Motor neuron (in vitro differentiated cells): ENCODE measurements around the gene PCYOX1L. TPM values are rescaled to one million over a fixed set of nuclear protein-coding genes. Genes with fewer than 3 reads are reported as not detected.

Experiments used
- ATAC-seq, 8 experiments: fragments of 200-7000 bp; cut with Tn5 transposase; replicated peaks in 6 of 8; 2 replicates each; pipeline ENCODE4 v1.8.0; 2021; ENCODE audit warnings: mild to moderate bottlenecking in 8 of 8, moderate library complexity in 8 of 8
- H3K27ac ChIP-seq, 2 donors: fragments of 250-450 bp; sonication (Bioruptor Pico); 2 replicates each; pipeline ENCODE4 v1.9.0; 2021; ENCODE audit warnings: antibody characterized with exemption in 2 of 2, mild to moderate bottlenecking in 2 of 2, moderate library complexity in 1 of 2
- H3K4me1 ChIP-seq, 2 donors: fragments of 250-450 bp; sonication (Bioruptor Pico); replicated peaks in 1 of 2; 2 replicates each; pipeline ENCODE4 v1.6.1; 2021; ENCODE audit warnings: antibody characterized with exemption in 2 of 2, mild to moderate bottlenecking in 2 of 2, moderate library complexity in 1 of 2
- H3K4me3 ChIP-seq, 5 donors: fragments of 250-450 bp; sonication (Bioruptor Pico); 2 replicates each; pipeline ENCODE4 v1.9.0; 2021; ENCODE audit warnings: antibody characterized with exemption in 5 of 5, mild to moderate bottlenecking in 5 of 5, moderate library complexity in 4 of 5
- WGBS, 10 experiments: fragments of 450-650 bp; shearing (Covaris generic); methylation state at CpG; one replicate each; pipeline ENCODE4 v1.0.0; 2022; 5-methylcytosine and 5-hydroxymethylcytosine counted together
- in situ Hi-C, 9 experiments: fragments of 400-800 bp; cut with MboI; loops; one replicate each; pipeline ENCODE4 v1.15.0; 2021; ENCODE audit warnings: low sequenced_read_pairs in 9 of 9, low pct_unique_long_range_greater_than_20kb in 2 of 9; ENCODE audit not compliant: unreplicated experiment in 9 of 9
- total RNA-seq, 8 experiments: library from RNA; unstranded; fragments of 300-600 nt; gene quantifications; 2 replicates each; pipeline versions ENCODE4 v1.2.3 to v1.2.4, GENCODE V29; 2022

PCYOX1L gene
- total RNA-seq, 8 experiments from 2014 or later: 8.8 to 20.0 (median 15.6) TPM

DNA sequence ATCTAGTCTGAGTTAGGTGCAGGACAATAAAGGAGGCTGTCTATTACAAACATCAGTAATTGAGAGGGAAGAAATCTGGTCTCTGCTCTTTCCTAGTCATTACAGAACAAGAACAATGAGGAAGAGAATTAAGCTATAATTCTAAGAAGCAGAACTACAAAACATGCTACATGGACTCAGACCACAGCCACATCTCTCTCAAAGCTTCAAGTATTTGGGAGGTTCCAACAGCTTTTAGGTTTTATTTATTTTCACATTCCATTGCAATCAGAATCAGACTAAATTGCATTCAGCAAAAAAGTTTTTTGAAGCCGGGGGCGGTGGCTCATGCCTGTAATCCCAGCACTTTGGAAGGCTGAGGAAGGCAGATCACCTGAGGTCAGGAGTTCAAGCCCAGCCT is 13.7 kb upstream of the PCYOX1L start:
- ATAC-seq: no peak
- H3K27ac ChIP-seq: peak overlapping the region; percentile 75 to 87
- H3K4me1 ChIP-seq: peaks cover 12 to 13% of the 10 kb centered on the region in 2 donors
- peak overlapping the region; percentile 61 to 89 (median 85) for H3K4me3 ChIP-seq
- in situ Hi-C loops: no loop called here
- WGBS, 10 experiments: 64 to 100% (median 100%) methylated on average over 1 to 2 of the region's 2 CpGs; no CpG with 5 or more reads in 4 of the 10 experiments

DNA sequence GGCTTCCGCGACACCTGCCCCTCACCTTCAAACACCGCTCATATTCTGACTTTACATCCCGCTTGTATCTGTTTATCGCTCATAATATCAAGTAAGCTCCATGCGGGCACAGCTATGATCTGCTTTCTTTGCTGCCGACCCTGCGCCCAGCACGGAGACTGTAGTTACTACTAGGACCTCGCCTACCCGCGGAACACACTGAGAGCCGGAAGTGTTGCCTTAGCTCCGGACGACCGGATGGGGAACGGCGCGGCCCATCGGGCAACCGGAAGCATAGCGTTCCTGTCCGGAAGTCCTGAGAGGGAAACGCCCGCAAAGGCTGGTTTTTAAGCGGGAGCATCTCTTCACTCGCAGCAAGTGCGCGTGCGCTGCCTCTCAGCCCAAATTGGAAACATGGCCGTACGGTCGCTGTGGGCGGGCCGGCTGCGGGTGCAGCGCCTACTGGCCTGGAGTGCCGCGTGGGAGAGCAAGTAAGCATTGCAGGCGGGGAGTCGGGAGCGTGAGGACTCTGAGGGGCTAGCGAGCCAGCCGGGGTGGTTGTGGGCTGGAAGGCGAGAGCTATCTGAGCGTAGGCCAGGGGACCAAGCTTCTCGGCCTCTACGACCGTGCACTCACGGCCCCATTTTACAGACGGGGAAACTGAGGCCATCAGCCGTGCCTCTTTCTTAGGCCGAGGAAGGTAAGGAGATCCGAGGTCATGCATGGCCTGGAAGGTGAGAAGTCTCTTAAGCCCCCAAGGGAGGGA is 12.5 kb upstream of the PCYOX1L start, which contains the start of gene GRPEL2:
Gene GRPEL2 (plus strand): TSS at position 353 of the 745 bp plus-strand sequence. CDS start 41 bp downstream, at position 394.
- peak within 1 kb of the TSS; percentile 61 to 89 (median 85) for H3K4me3 ChIP-seq
- peak within 1 kb of the TSS; percentile 75 to 87 for H3K27ac ChIP-seq
- in situ Hi-C loops: no loop called here
- H3K4me1 ChIP-seq: peaks cover 12 to 13% of the 10 kb centered on the region in 2 donors
- WGBS, 10 experiments: 0 to 4% (median 0%) methylated on average over 2 to 15 of the region's 54 CpGs
- peak; percentile 98 to 99 (median 99) for ATAC-seq

DNA sequence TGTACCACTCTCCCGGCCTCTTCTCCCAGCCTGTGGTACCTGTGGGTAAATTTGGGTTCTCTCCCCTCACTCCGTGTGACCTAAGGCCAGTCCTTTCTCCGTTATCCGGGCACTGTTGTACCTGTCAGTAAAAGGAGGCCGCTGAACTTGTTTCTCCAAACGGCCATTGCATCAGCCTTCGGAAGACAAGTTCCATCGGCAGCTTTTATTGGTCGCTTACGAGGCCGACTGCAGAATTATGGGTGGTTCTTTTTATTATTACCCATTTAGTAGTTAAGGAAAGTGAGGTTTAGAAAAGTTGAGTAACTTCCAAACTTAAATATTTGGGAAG is 12.0 kb upstream of the PCYOX1L start:
- in situ Hi-C loops: no loop called here
- whole genome bisulfite sequencing, 10 experiments: 0 to 3% (median 0%) methylated on average over 1 to 10 of the region's 11 CpGs; no CpG with 5 or more reads in 3 of the 10 experiments
- peak overlapping the region; percentile 56 to 87 for H3K27ac ChIP-seq
- peaks cover 12 to 13% of the 10 kb centered on the region in 2 donors for H3K4me1 ChIP-seq
- peak overlapping the region; percentile 61 to 89 (median 85) for H3K4me3 ChIP-seq
- peak in 4 of 8 experiments; percentile 1 to 8 (median 4) for ATAC-seq

DNA sequence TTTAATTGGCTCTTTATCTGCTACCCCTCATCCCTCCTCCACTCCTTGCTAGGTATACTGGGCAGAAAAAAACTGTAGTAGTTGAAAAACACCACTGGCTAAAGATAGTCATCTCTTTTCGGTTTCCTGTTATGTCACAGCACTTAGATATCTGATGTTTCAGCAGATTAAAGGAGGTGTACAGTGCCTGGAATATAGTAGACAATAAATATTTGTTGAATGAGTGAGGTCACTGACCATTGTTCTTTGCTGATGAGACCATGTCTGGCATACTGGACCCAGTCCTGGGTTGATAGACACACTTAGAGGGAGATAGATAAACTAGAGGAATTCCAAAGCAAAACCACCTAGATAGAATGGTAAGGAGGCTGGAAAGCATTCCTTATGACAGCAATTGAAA is 9.3 kb upstream of the PCYOX1L start:
- H3K4me3 ChIP-seq: no peak overlapping the region
- H3K4me1 ChIP-seq: peaks cover 12 to 13% of the 10 kb centered on the region in 2 donors
- no peak overlapping the region for H3K27ac ChIP-seq
- in situ Hi-C loops: no loop called here
- WGBS, 10 experiments: 67 to 100% (median 100%) methylated on average over 1 of the region's 1 CpG
- no peak for ATAC-seq

DNA sequence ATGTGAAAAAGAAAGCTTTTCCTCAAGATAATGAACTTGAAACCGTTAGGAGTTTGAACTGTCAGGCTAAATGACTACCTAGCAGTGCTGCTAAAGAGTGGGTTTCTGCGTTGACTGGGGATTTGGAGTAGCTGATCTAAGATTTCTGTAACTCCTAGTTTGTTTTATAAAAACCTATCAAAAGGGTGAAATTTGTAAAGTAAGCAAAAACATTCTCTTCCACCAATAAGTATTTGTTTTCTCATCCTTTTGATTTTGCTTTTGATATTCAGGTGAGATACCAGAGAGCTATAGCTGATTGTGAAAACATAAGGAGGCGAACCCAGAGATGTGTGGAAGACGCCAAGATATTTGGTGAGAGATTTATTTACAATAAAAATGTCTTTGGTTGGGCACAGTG is 8.5 kb upstream of the PCYOX1L start:
- H3K4me3 ChIP-seq: no peak overlapping the region
- H3K4me1 ChIP-seq: peaks cover 8% of the 10 kb centered on the region in 2 donors
- WGBS, 10 experiments: 60 to 100% (median 98%) methylated on average over 1 to 4 of the region's 4 CpGs
- in situ Hi-C loops: no loop called here
- no peak for ATAC-seq
- no peak overlapping the region for H3K27ac ChIP-seq

DNA sequence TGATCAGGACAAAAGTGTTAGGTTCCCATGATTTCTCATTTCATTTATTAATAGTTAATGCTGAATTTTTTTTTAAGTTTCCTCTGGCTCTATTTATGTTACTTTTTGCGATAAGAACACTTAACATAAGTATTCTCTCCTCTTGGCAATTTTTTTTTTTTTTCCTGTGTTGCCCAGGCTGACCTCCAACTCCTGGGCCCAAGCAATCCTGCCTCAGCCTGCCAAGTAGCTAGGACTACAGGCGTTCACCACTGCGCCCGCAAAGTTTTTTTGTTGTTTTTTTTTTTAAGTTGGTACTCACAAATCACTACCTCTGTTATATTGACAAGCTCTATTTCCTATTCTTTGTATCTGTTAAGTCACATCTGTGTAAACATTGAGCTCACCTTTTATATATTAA is 5.7 kb upstream of the PCYOX1L start:
- ATAC-seq: no peak
- in situ Hi-C loops: loop anchor here in 3 of 9 experiments (25.0 kb wide), 1 partner anchor 210 kb away; the partner anchor contains the start of gene CSNK1A1 (in 3 of the 3)
- WGBS, 10 experiments: 64 to 100% (median 98%) methylated on average over 1 to 4 of the region's 4 CpGs
- Histone ChIP-seq H3K27ac (no peak overlapping the region), H3K4me1 (peaks cover 5 to 9% of the 10 kb centered on the region in 2 donors), H3K4me3 (no peak overlapping the region)

DNA sequence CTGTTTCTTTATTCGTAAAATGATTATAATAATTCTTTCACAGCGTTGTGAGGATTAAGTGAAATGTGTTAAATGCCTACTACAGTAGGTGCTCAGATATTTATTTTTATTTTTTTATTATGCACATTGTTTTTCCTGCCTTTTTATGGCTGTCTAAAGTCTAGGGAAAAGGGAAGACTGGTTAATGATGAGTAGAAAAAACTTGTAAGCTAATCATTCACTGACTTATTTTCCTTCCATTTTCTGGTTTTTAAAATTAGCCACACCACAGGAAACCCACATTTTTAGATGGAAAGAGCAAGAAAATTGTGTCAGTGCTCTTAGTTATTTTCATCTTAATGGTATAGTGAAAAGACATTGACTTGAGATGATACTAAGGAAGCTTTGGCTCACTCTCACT is 3.9 kb upstream of the PCYOX1L start:
- ATAC-seq: no peak
- peaks cover 10 to 11% of the 10 kb centered on the region in 2 donors for H3K4me1 ChIP-seq
- no peak overlapping the region for H3K27ac ChIP-seq
- in situ Hi-C loops: loop anchor here in 3 of 9 experiments (25.0 kb wide), 1 partner anchor 208 kb away; the partner anchor contains the start of gene CSNK1A1 (in 3 of the 3)
- no peak overlapping the region for H3K4me3 ChIP-seq
- 88 to 100% (median 100%) methylated on average over 1 to 2 of the region's 2 CpGs; no CpG with 5 or more reads in 1 of the 10 experiments for WGBS, 10 experiments

DNA sequence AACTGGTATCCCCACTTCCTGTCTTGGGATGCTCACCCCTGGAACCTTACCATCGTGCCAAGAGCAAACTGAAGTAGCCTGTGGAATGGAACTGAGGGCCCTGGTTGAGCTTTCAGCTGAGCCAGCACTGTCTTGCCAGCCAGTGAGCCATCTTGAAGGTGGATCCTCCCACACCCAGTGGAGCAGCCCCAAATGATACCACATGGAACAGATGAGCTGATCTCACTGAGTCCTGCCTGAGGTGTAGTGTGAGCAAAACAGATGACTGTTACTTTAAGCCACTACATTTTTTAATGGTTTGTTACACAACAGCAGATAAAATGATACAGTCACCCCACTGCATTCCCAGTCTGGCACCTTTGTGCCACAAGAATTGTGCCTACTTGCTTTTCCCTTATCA is 2.2 kb upstream of the PCYOX1L start:
- in situ Hi-C loops: loop anchor here in 3 of 9 experiments (25.0 kb wide), 1 partner anchor 207 kb away; the partner anchor contains the start of gene CSNK1A1 (in 3 of the 3)
- no peak for ATAC-seq
- 88% methylated on average over 1 of the region's 1 CpG; no CpG with 5 or more reads in 9 of the 10 experiments for WGBS, 10 experiments

DNA sequence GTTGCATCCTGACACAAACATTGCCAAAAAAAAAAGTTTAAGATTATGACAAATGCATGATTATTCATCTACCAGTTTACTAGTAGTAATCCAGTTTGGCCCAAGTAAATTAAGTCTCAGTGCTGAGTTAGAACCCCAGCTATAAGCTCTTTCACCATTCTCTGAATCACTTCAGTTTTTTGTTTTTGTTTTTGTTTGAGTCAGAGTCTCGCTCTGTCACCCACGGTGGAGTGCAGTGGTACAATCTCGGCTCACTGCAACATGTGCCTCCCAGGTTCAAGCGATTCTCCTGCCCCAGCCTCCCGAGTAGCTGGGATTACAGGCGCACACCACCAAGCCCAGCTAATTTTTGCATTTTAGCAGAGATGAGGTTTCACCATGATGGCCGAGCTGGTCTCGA is 1.5 kb upstream of the PCYOX1L start:
- peaks cover 13% of the 10 kb centered on the region in 2 donors for H3K4me1 ChIP-seq
- ATAC-seq: no peak
- no peak overlapping the region for H3K4me3 ChIP-seq
- in situ Hi-C loops: loop anchor here in 3 of 9 experiments (25.0 kb wide), 1 partner anchor 206 kb away; the partner anchor contains the start of gene CSNK1A1 (in 3 of the 3)
- WGBS, 10 experiments: 82 to 98% (median 90%) methylated on average over 1 to 8 of the region's 8 CpGs; no CpG with 5 or more reads in 5 of the 10 experiments
- H3K27ac ChIP-seq: no peak overlapping the region

More for the DNA sequence above, 2.2 kb upstream of the PCYOX1L start:
- Histone ChIP-seq H3K4me1 (peaks cover 13% of the 10 kb centered on the region in 2 donors), H3K27ac (no peak overlapping the region), H3K4me3 (no peak overlapping the region)

DNA sequence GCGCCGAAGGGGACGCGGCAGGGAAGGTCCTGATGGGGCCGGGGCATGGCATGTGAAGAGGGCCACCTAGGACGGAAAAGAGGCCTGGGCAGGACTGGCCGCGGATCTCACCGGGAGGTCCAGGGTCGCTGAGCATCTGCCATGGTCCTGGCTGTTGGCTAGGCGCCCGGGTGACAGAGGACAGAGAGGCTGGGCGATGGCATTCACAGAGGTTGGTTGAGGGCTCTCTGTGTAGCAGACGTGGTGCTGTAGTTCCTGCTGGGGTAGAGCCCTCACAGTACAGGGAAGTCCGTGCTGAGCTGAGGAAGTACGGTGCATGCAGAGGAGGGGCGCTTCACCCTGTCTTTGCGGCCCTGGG is 427 bp downstream of the PCYOX1L start:
- ATAC-seq: peak in 2 of 8 experiments; percentile 18 to 26
- Histone ChIP-seq H3K4me1 (peaks cover 13% of the 10 kb centered on the region in 2 donors), H3K4me3 (peak overlapping the region; percentile 91 to 99 (median 98)), H3K27ac (peak overlapping the region; percentile 82 to 83)
- WGBS, 10 experiments: 0 to 5% (median 0%) methylated on average over 1 to 8 of the region's 18 CpGs; no CpG with 5 or more reads in 6 of the 10 experiments
- in situ Hi-C loops: loop anchor here in 3 of 9 experiments (25.0 kb wide), 1 partner anchor 204 kb away; the partner anchor contains the start of gene CSNK1A1 (in 3 of the 3)

DNA sequence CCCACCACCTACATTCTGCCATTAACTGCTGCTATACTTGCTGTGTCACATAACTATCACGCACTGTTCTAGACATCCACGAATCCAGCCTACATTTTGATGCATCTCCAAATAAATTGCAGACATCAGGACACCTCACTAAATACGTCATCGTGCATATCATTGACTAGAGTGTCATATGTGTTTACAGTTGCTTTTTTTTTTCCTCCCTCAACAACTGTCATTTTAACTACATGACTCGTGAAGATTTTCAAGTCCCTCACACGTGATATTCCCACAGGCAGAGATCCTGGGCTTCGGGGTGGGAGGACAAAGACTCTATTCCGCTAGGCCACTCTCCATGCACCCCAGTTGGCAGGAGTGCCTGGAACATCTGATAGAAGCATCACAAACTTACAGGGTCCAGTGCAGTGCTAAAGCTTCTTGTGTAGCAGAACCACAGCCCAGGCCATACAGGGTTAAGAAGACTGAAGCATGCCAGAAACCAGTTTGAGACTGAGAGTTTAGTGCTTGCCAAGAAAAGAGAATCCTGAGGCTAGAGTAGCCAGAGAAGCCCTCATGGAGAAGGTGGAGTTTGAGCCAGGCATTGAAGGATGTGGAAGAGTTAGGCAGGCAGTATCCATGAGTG is 1.1 kb downstream of the PCYOX1L start:
- no peak for ATAC-seq
- in situ Hi-C loops: loop anchor here in 3 of 9 experiments (25.0 kb wide), 1 partner anchor 203 kb away; the partner anchor contains the start of gene CSNK1A1 (in 3 of the 3)
- no peak overlapping the region for H3K27ac ChIP-seq
- peaks cover 13 to 19% of the 10 kb centered on the region in 2 donors for H3K4me1 ChIP-seq
- WGBS, 10 experiments: 27 to 100% (median 85%) methylated on average over 1 to 8 of the region's 8 CpGs; no CpG with 5 or more reads in 1 of the 10 experiments
- peak overlapping the region; percentile 91 to 99 (median 98) for H3K4me3 ChIP-seq

DNA sequence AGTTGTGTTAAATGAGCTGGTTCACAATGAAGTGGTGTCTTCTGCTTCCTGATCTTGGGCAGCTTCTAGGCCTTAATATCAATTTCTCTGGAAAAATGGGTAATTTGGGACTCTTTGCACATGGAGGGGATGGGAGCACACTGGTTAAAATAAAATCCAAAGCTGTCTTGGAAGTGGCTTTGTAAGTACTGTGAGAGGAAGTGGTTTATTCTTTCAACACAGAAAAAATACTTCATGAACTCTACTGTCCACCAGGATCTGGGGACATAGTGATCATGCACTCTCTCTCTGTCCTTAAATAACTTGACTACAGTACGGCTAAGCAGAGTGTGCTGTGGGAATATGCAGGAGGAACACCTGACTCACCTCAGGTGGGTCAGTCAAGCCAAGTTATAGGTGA is 2.4 kb downstream of the PCYOX1L start:
- ATAC-seq: no peak
- no peak overlapping the region for H3K27ac ChIP-seq
- in situ Hi-C loops: loop anchor here in 3 of 9 experiments (25.0 kb wide), 1 partner anchor 202 kb away; the partner anchor contains the start of gene CSNK1A1 (in 3 of the 3)
- no peak overlapping the region for H3K4me3 ChIP-seq
- peaks cover 13 to 19% of the 10 kb centered on the region in 2 donors for H3K4me1 ChIP-seq
- 80 to 100% (median 93%) methylated on average over 1 of the region's 1 CpG; no CpG with 5 or more reads in 4 of the 10 experiments for WGBS, 10 experiments
